NCI-H146 (cell line): Measurements from ENCODE around the gene GAS6.
"Not testable (repeated sequence)": the region's sequence is repeated elsewhere in the genome, so short reads cannot be mapped to it uniquely, and the experiment has no call there.

ENCODE experiments used
- DNase-seq: peaks from one replicate; lab custom pipeline; 2025; lab: John Stamatoyannopoulos, UW

Gene GAS6

DNA sequence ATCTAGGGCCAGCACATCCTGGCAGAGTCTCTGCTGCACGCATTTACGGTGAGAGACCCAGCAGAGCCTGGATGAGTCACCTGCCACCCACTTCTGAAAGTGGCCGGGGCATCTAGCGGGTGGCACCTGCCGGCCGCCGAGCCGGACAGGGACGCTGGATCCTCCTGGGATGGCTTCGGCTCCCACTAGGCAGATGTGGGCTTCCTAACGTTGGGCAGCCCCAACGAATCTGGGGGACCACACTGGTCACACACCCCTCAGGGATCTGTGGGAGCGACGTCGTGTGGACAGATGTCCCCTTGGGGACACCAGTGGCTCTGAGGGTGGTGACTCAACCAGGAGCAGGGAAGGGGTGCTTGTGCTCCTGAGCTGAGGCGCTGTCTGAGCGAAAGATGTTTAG, 72.7 kb downstream of the GAS6 start:
- no peak for DNase-seq

DNA sequence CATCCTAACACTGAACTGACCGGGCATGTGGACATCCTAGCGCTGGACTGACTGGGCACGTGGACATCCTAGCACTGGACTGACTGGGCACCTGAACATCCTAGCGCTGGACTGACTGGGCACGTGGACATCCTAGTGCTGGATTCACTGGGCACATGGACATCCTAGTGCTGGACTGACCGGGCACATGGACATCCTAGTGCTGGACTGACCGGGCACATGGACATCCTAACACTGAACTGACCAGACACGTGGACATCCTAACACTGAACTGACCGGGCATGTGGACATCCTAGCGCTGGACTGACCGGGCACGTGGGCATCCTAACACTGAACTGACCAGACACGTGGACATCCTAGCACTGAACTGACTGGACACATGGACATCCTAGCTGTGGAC, 73.9 kb downstream of the GAS6 start:
- not testable (repeated sequence) for DNase-seq

DNA sequence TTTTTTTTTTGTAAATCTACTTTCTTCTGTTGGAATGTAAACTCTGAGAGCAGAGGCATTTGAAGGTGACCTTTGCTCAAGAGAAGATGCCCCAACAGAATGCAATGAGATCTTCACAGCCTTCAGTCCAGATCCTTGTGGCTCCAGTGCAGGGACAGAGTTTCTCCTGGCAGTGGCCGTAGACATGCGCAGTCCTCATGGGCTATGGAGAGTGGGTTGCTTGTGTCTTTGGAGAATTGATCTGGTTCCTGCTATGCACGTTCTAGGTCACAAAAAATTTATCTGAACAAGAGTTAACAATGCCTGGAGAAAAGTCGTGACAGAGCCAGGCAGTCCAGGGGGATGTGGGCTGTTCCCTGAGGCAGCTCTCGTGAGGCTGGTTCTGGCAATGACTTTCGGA, 74.7 kb downstream of the GAS6 start:
- DNase-seq: no peak

DNA sequence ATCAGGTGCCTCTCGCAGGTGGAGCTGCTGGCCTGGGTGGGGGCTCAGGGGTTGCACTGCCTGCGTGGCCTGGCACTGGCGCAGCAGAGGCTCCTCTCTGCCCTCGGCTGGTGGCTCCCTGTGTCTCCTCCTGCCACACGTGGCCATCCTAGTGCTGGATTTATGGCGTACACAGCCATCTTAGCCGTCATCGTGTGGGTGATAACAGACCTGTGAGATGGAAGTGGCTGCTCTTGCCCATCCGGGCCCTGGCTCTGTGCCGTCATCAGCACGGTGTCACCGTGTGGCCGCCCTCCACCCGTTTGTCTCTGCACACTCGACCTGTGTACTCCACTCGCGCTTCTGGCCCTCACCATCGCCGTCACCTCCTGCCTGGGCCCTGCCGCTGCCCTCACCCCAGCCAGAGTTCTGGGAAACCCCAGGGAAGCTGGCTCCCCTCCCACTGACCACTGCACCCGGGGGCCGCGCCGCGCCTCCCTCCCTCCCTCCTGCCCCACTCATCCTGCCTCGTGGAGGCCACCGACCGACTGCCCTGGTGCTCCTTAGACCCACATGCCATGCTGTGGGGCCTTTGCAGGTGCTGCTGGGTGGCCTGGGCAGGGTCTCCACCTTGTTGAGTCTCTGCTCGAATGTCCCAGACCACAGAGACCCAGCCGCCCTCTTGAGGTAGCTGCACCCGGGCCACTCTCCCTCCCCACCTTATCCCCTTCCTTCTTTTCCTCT, 75.3 kb downstream of the GAS6 start:
- no peak for DNase-seq

DNA sequence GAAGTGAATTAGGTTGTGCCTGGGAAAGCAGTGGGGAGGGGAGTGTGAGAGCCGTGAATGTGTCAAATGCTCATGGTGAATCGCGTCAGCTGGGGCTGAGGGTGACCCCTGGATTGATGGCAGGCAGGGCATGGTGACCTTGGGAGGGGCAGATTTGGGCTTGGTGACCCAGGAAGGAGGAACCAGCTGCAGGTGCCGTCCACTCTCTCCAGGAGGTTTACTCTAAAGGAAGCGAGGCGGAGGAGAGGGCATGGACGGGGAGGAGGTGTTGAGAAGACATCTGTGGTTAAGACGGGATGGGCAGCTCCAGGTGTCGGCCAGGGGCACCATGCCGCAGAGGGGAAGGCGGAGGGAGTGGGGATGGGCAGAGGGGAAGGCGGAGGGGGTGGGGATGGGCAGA, 76.2 kb downstream of the GAS6 start:
- no peak for DNase-seq

DNA sequence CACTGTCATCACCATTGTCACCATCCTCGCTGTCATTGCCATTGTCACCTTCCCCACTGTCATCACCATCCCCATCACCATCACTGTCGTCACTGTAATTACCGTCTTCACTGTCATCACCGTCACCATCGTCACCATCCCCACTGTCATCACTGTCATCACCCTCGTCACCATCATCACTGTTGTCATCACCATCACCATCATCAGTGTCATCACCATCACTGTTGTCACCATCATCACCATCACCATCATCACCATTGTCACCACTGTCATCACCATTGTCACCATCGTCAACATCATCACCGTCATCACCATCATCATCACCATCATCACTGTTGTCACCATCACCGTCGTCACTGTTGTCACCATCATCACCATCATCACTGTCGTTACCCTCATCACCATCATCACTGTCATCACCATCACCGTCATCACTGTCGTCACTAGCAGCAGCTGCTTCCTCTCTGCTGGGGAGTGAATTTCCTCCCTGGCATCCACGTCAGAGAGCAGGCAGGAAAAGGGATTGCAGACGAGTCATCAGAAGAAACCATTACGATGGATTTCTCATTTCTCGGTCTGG, 77.5 kb downstream of the GAS6 start:
- DNase-seq: no peak

DNA sequence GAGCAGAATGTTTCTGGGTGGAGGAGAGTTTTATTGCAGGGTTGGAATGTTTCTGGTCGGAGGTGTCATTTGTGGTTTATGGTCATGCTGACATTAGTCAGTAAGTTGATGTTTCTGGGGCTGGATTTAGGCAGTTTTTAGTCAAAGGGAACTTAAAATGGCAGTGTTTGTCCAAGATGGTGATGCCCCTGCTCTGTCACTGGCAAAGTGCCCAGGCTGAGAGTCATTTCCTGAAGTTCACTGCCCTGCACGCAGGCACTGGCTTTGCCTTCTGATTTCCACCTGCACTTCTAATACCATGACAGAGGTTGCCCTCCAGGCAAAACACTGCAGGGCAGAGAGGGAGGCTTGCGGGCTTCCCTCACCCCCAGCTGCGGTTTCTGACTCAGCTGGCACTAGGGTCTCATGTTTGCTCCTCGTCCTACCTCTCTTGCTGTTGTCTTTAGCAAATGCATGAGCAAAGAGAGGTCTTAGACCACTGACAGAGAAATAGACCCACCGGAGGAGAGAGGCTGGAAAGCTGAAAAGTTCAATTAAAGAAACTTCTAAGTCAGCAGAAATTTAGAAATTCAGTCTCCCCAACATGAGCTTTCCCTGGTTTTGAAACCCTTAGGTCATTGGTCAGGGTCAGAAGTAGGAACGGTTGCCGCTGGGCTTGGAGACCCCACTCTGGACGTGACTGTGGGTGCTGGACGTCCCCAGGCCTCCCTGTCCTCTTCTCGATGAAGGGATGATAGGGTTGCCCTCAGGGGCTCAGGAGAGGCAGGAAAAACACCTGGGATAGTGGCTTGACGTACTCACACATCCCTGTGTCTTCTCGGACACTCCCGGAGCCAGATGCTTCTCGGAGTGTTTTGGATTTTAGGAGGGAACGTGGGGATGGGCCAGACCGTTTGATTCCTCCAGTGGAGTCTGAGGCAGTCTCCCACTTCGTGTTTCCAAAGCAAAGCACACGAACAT, 78.5 kb downstream of the GAS6 start:
- no peak for DNase-seq

DNA sequence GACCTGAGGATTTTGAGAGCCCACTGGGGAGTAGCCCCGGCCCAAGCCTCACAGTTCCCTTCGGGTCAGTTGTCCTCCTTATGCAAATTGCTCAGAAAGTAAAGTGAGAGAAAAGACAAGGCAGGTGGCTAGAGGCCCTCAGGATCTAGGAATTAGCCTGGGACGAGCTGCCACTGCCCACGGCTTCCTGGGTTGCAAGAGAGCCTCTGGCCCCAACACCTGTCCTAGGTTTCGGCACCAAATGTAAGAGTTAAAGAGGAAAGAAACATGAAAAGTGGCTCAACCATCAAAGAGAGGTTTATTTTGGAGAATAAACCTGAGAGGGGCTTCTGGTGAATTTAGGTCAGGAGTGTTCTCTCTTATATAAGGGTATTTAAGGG, 79.2 kb downstream of the GAS6 start:
- no peak for DNase-seq

DNA sequence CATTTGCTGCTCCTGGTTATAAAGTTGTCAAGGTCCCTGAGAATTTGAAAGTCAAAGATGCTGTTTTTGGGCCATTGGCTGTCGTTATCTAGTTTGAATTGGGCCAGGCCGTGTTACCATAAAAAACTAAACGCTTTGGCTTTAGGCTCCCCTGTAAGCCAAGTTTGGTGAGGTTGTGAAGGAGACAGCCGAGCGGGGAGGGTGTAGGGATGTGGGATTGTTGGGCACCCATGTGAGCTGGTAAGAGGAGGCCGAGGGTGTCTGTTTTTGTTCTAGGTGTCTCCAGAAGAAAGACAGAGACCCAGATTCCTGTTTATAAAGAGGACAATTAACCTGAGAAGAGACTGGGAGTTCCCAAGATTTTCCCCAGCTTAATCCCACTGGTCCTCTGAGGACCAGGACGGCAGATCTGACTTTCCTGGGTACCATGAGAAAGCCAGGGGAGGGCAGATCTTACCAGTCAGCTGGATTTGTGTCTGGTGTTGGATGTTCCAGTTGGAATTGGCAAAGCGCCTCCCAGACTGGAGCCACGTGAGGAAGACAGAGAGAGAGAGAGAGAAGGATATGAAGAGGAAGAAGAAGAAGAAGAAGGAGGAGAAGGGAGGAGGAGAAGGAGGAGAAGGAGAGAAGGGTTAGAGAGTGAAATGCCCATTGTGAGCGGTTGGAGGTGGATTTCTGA, 79.8 kb downstream of the GAS6 start:
- DNase-seq: no peak

DNA sequence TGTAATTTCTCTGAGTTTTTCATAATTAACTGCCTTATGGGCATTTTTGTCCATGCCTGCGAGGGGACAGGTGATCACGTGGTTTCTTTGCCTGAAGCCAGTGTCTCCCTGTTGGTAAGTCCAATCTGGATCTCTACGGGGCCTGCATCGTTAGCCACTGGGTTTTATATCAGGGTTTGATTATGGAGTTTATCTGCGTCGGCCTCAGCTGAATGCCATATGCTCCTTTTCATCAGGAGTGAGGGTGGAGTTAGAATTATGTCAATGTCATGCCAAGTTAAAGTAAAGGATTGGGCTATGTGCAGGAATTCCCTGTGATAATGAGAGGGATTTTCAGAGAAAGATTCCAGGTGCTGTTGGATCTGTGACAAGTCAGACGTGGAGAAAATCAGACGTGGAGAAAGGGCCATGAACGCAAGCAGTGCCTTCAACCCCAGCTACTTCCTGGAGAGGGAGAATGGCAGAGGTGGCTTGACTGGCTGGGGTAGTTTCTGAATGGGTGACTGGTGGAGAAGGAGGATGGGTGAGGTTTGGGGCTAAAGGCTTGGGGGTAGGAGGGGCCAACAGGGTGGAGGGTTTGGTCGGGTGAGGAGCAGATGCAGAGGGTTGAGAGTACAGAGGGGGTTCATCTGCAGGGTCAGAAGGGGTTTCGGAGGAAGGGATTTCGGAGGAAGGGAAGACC, 80.5 kb downstream of the GAS6 start:
- DNase-seq: no peak

DNA sequence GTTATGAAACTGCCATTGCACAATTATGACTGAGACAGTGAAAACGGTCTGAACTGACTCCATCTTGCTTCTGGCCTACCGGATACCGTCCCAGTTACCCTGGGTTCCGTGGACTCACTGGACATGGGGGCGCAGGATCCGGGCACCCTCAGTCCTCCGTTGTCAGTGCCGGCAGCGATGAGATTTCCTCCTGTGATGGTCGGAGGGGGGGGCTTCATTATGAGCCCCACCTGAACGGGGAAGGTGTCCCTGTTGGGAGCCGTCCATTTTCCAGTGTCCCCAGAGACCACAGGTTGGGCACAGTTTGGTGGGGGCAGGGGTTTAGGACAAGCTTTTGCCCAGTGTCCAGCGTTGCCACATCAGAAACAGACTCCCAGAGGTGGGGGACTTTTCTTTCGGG, 81.4 kb downstream of the GAS6 start:
- DNase-seq: no peak

DNA sequence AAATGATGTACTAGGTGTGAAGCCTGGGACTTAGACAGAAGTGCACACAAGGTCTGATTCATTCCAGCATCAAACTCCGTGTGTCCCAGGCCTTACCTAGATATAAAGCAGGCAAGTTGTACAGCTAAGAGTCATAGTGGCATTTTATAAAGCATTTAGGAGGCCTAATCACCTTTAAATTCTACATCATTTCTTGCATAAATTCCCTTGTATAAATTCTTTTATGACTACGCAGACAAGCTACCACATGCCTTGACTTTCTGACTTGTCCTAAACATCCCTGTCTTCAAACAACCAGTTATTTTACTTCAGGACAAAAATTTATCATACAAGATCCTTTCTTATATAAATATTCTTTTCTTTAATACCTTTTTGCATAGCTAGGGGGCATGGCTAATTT, 82.3 kb downstream of the GAS6 start:
- DNase-seq: no peak

DNA sequence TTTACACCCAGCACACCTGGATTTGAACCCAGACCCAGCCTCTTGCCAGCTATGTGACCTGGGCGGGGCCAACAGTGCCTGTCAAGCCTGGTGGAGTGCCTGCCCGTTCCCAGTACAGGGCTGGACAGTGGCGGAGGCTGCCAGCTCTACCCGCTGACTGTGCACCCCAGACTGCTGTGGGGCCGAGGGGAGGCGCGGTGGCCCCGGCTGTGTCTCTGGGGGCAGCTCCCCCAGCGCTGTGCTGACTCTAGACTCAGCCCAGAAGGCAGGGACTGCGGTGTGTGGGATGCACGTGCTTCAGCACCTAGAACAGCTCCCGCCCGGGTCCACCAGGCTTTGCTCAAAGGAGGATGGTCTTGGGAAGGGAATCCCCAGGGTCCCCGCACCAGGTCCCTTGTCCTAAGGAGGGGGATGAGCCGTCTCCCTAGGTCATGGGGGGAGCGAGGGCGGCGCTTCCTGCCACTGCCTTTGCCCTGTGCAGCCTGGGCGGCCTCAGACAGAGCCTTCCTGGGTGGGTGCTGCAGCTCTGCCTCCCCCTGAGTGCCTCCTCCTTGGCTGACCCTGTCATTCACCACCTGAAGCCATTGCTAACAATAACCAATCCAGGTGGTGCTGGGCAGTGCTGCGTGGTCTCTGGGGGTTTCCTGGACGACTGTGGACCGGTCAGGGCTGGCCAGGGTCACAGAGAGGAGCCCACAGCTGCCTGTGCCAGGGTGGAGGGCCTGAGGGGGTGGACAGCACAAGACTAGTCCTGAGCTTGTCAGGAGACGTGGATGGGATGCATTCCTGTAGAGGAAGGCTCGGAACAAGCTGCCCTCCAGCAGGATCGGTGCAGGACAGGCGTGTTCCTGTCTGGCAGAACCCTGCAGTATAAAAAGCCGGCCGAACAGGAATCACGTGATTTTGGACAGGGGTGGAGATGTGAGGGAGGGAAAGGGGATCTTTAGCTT, 86.3 kb downstream of the GAS6 start:
- no peak for DNase-seq

DNA sequence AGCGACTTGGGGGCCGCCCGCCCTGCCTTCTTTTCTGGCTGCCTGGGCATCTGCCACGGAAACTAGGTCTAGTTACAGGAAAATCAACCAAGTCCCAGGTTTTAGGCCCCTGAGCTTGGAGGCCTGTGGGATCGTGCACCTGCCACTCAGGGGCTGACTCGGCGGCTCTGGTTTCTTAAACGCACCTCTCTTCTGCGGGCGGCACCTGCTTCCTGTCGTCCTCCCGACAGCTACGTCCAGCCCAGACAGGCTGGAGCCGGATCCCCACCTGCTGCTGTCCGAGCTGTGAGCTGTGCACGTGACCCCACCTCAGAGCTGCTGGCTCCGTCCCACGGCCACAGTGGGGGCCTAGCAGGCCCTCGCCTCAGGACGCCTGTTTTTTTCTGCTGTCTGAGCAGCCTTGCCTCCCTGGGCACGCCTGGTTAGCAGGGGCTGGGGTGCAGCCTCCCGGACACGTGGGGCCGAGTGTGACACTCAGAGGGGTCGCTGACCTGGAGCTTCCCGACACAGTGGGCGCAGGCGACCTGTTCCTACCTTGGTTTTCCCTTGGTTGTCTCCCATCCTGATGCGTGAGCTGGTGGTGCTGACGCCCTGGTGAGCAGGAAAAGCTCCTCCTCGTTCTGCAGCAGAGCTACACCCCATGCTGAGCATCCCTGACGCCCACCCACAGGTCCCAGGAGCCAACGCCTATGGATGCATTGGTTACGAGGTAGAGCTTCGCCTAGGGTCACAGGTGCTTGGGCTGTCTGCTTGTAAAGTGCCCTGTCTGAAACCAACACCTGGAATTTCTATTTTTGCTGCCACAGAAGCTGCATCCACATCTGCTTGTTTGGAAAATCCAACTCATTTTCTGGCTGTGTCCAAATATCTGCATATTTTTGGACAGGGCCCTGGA, 87.4 kb downstream of the GAS6 start:
- DNase-seq: peak; percentile 74

DNA sequence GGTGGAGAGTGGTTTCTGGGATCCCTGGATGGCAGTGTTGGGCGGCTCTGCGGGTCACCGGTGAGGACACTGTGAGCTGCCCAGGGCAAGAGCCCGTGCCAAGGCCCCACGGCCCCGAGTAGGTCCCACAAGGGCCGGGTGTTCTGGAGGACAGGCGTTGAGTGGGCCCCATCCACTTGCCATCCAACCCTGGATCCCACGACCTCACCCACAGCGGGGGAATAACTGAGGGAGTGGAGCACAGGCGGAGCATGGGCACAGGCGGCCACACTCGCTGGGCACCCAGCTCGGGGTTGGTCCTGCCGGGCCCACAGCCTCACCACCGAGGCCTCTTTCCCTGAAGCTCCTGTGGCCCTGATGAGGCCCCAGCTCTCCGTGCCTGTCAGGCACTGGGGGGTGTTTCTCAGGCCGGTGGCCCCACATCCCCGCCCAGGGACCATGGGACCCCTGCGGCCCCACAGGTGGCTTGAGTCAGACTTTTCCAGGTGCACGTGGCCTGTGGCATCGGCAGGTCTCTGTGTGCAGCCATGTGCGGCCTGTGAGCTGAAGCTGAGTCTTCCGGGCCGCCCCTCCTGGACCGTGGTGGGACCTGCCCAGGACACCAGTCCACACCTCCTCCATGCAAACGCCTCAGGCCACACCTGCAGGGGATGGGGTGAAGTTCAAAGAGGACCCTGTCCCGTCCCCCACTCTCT, 88.3 kb downstream of the GAS6 start:
- no peak for DNase-seq

DNA sequence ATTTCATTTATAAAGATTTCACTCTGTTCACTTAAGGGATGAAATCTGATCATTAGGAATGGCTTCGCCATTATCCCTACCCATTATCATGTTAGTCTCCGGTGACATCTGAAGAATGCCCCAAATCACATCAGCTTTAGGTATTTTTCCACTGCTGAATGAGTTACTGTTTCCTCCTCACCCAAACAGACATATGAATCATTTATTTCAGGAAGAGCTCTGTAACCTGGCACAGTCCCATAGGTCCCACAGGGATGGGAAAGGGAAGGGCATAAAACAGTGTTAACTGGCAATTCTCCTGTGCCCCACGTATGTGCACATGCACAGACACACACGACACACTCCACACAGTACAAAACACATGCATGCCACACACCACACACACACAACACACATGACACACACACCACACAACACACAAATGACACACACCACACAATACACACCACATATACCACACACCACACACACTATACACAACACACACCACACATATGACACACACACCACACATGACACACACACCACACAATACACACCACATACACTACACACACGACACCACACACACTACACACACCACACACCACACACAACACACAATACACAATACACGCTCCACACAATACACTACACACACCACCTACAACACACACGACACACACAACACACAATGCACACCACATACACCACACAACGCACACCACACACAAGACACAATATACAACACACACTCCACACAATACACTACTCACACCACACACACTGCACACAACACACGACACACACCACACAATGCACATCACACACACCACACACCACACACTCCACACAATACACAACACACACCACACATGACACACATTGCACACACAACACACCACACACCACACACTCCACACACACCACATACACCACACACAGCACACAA, 89.4 kb downstream of the GAS6 start:
- DNase-seq: no peak

DNA sequence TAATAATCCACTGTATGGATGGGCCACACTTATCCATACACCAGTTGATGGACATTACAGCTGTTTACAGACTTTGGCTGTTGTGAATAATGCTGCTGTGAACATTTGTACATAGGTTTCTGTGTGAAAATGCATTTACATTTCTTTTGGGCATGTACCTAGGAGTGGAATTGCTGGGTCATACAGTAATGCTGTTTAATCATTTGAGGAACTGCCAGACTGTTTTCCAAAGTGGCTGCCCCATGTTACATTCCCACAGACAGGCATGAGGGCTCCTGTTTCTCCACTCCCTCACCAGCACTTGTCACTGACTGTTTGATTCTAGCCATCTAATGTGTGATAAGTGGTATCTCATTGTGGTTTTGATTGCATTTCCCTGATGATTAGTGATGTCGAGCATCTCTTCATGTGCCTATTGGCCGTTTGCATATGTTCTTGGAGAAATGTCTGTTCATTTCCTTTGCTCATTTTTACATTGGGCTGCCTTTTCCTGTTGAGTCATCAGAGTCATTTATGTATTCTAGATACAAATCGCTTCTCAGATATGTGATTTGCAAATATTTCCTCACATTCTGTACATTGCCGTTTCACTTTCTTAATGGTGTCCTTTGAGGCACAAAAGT, 92.1 kb downstream of the GAS6 start:
- no peak for DNase-seq
